ENCODE data around the gene PICALM. TPM values are rescaled to one million over a fixed set of nuclear protein-coding genes. Genes with fewer than 3 reads are reported as not detected.

PICALM gene
- polyA plus RNA-seq, 4 donors = 88.8 to 155 (median 116) TPM

DNA sequence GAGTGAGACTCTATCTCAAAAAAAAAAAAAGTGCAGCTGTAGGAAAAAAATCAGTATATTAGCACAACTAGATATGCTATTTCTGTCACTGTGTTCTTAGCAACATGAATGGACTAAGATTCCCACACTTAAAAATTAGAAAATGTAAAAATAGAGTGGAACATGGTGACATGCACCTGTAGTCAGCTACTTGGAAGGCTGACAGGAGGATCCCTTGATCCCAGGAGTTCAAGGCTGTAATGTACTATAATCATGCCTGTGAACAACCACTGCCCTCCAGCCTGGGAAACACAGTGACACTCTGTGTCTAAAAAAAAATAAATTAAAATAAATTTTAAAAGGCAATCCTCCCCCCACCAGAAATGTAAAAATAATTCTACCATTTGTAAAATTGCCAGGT lies 29.8 kb downstream of the PICALM start:
- Histone ChIP-seq H3K27me3 (ENCODE audit: control insufficient read depth in 3 of 3, insufficient read depth in 3 of 3, low read length in 3 of 3) (no peaks in the 10 kb centered on the region), H3K4me1 (ENCODE audit: control insufficient read depth in 3 of 3, insufficient read depth in 2 of 3, low read depth in 1 of 3, low read length in 2 of 3) (peaks cover 0 to 14% (median 0%) of the 10 kb centered on the region in 3 donors), H3K27ac (ENCODE audit: low read depth in 1 of 3, low read length in 2 of 3) (no peak overlapping the region), H3K36me3 (ENCODE audit: control insufficient read depth in 3 of 3, insufficient read depth in 2 of 3, low read depth in 1 of 3, low read length in 3 of 3) (peaks cover 0 to 7% (median 0%) of the 10 kb centered on the region in 3 donors), H3K4me3 (ENCODE audit: low read depth in 1 of 3, low read length in 3 of 3) (no peak overlapping the region), H3K9me3 (ENCODE audit: control insufficient read depth in 2 of 2, insufficient read depth in 1 of 2, low read depth in 1 of 2, low read length in 1 of 2) (no peaks in the 10 kb centered on the region)
- no peak for FAIRE-seq
- DNase-seq = no peak

DNA sequence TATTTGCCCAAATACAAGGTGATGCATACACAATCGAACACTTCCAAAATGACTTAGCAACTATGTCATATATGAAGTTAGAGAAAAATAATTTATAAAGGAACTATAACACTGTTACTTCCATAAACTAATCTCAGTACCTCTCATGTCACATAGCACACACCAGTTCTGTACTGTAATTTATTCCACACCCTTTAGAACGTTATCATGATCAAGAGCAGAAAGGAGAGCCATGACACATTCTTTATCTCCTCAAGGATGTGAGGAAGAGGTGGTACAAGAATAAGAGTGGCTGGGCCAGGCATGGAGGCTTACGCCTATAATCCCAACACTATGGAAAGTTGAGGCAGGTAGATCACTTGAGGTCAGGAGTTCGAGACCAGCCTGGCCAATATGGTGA lies 31.1 kb downstream of the PICALM start:
- DNase-seq (peak in 1 of 2 donors; percentile 16), FAIRE-seq (no peak)
- H3K36me3 ChIP-seq (ENCODE audit: control insufficient read depth in 3 of 3, insufficient read depth in 2 of 3, low read depth in 1 of 3, low read length in 3 of 3) = peaks cover 0 to 7% (median 0%) of the 10 kb centered on the region in 3 donors
- peaks cover 0 to 5% (median 0%) of the 10 kb centered on the region in 3 donors for H3K4me1 ChIP-seq (ENCODE audit: control insufficient read depth in 3 of 3, insufficient read depth in 2 of 3, low read depth in 1 of 3, low read length in 2 of 3)
- no peaks in the 10 kb centered on the region for H3K9me3 ChIP-seq (ENCODE audit: control insufficient read depth in 2 of 2, insufficient read depth in 1 of 2, low read depth in 1 of 2, low read length in 1 of 2)
- 79 to 90% (median 83%) methylated on average over 4 of the region's 4 CpGs for WGBS, 3 donors
- no peaks in the 10 kb centered on the region for H3K27me3 ChIP-seq (ENCODE audit: control insufficient read depth in 3 of 3, insufficient read depth in 3 of 3, low read length in 3 of 3)
- no peak overlapping the region for H3K4me3 ChIP-seq (ENCODE audit: low read depth in 1 of 3, low read length in 3 of 3)
- H3K27ac ChIP-seq (ENCODE audit: low read depth in 1 of 3, low read length in 2 of 3) = no peak overlapping the region

GRCh38 chr11:86035920-86036319 lies 33.0 kb downstream of the PICALM start:
- Histone ChIP-seq H3K4me3 (ENCODE audit: low read depth in 1 of 3, low read length in 3 of 3) (no peak overlapping the region), H3K27me3 (ENCODE audit: control insufficient read depth in 3 of 3, insufficient read depth in 3 of 3, low read length in 3 of 3) (no peaks in the 10 kb centered on the region), H3K4me1 (ENCODE audit: control insufficient read depth in 3 of 3, insufficient read depth in 2 of 3, low read depth in 1 of 3, low read length in 2 of 3) (peaks cover 0 to 5% (median 0%) of the 10 kb centered on the region in 3 donors), H3K27ac (ENCODE audit: low read depth in 1 of 3, low read length in 2 of 3) (no peak overlapping the region), H3K36me3 (ENCODE audit: control insufficient read depth in 3 of 3, insufficient read depth in 2 of 3, low read depth in 1 of 3, low read length in 3 of 3) (peaks cover 0 to 8% (median under 1%) of the 10 kb centered on the region in 3 donors), H3K9me3 (ENCODE audit: control insufficient read depth in 2 of 2, insufficient read depth in 1 of 2, low read depth in 1 of 2, low read length in 1 of 2) (no peaks in the 10 kb centered on the region)
- 89 to 97% (median 90%) methylated on average over 2 of the region's 2 CpGs for WGBS, 3 donors
- DNase-seq = no peak
- no peak for FAIRE-seq

GRCh38 chr11:86035164-86035563 lies 33.7 kb downstream of the PICALM start:
- FAIRE-seq (no peak), DNase-seq (no peak)
- WGBS, 3 donors = 51 to 59% (median 52%) methylated on average over 1 of the region's 1 CpG
- Histone ChIP-seq H3K27me3 (ENCODE audit: control insufficient read depth in 3 of 3, insufficient read depth in 3 of 3, low read length in 3 of 3) (no peaks in the 10 kb centered on the region), H3K36me3 (ENCODE audit: control insufficient read depth in 3 of 3, insufficient read depth in 2 of 3, low read depth in 1 of 3, low read length in 3 of 3) (peaks cover 0 to 11% (median 4%) of the 10 kb centered on the region in 3 donors), H3K27ac (ENCODE audit: low read depth in 1 of 3, low read length in 2 of 3) (no peak overlapping the region), H3K4me1 (ENCODE audit: control insufficient read depth in 3 of 3, insufficient read depth in 2 of 3, low read depth in 1 of 3, low read length in 2 of 3) (peaks cover 0 to 5% (median 0%) of the 10 kb centered on the region in 3 donors), H3K9me3 (ENCODE audit: control insufficient read depth in 2 of 2, insufficient read depth in 1 of 2, low read depth in 1 of 2, low read length in 1 of 2) (no peaks in the 10 kb centered on the region), H3K4me3 (ENCODE audit: low read depth in 1 of 3, low read length in 3 of 3) (no peak overlapping the region)

- H3K9me3 ChIP-seq (ENCODE audit: control insufficient read depth in 2 of 2, insufficient read depth in 1 of 2, low read depth in 1 of 2, low read length in 1 of 2) = no peaks in the 10 kb centered on the region
- WGBS, 3 donors = 39 to 59% (median 50%) methylated on average over 2 of the region's 2 CpGs
Measured at GRCh38 chr11:86034710-86035109, 34.2 kb downstream of the PICALM start.

DNA sequence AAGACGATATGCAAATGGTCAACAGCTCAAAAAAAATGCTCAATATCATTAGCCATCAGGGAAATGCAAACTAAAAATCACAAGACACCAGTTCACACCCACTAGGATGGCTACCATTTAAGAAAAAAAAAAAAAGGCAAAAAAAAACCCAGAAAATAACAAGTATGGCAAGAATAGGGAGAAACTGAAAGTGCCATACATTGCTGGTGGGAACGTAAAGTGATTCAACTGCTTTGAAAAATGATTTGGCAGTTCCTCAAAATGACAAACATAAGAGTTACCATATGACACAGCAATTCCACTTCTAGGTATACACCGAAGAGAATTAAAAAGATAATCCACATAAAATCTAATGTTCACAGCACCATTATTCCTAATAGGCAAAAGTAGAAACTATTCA lies 47.5 kb downstream of the PICALM start:
- peaks cover 3 to 27% (median 8%) of the 10 kb centered on the region in 3 donors for H3K36me3 ChIP-seq (ENCODE audit: control insufficient read depth in 3 of 3, insufficient read depth in 2 of 3, low read depth in 1 of 3, low read length in 3 of 3)
- no peak overlapping the region for H3K4me3 ChIP-seq (ENCODE audit: low read depth in 1 of 3, low read length in 3 of 3)
- no peaks in the 10 kb centered on the region for H3K9me3 ChIP-seq (ENCODE audit: control insufficient read depth in 2 of 2, insufficient read depth in 1 of 2, low read depth in 1 of 2, low read length in 1 of 2)
- H3K27ac ChIP-seq (ENCODE audit: low read depth in 1 of 3, low read length in 2 of 3) = no peak overlapping the region
- H3K4me1 ChIP-seq (ENCODE audit: control insufficient read depth in 3 of 3, insufficient read depth in 2 of 3, low read depth in 1 of 3, low read length in 2 of 3) = no peaks in the 10 kb centered on the region
- H3K27me3 ChIP-seq (ENCODE audit: control insufficient read depth in 3 of 3, insufficient read depth in 3 of 3, low read length in 3 of 3) = no peaks in the 10 kb centered on the region
- FAIRE-seq (no peak), DNase-seq (no peak)
- WGBS, 3 donors = 75 to 91% (median 79%) methylated on average over 3 of the region's 3 CpGs

More at GRCh38 chr11:86034710-86035109, 34.2 kb downstream of the PICALM start:
- peaks cover 0 to 11% (median 4%) of the 10 kb centered on the region in 3 donors for H3K36me3 ChIP-seq (ENCODE audit: control insufficient read depth in 3 of 3, insufficient read depth in 2 of 3, low read depth in 1 of 3, low read length in 3 of 3)
- DNase-seq (no peak), FAIRE-seq (no peak)
- H3K4me3 ChIP-seq (ENCODE audit: low read depth in 1 of 3, low read length in 3 of 3) = no peak overlapping the region
- no peaks in the 10 kb centered on the region for H3K27me3 ChIP-seq (ENCODE audit: control insufficient read depth in 3 of 3, insufficient read depth in 3 of 3, low read length in 3 of 3)
- H3K4me1 ChIP-seq (ENCODE audit: control insufficient read depth in 3 of 3, insufficient read depth in 2 of 3, low read depth in 1 of 3, low read length in 2 of 3) = peaks cover 0 to 5% (median 0%) of the 10 kb centered on the region in 3 donors
- no peak overlapping the region for H3K27ac ChIP-seq (ENCODE audit: low read depth in 1 of 3, low read length in 2 of 3)

DNA sequence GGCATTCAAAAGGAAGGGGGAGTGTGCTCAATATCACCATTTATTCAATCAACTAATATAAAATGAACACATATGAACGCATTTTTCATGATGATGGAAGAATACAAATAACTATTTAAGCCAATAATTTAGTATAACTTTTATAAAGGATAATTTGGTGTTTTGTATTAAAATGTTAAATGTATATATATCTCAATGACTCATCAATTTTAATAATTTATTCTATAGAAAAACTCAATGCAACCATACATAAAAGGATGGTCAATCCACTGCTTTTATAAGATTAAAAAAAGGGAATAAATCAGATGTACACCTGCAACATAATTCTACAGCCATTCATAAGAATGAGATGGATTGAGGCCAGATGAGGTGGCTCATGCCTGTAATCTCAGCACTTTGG lies 50.6 kb downstream of the PICALM start:
- no peak for FAIRE-seq
- Histone ChIP-seq H3K9me3 (ENCODE audit: control insufficient read depth in 2 of 2, insufficient read depth in 1 of 2, low read depth in 1 of 2, low read length in 1 of 2) (no peaks in the 10 kb centered on the region), H3K27me3 (ENCODE audit: control insufficient read depth in 3 of 3, insufficient read depth in 3 of 3, low read length in 3 of 3) (no peaks in the 10 kb centered on the region), H3K4me1 (ENCODE audit: control insufficient read depth in 3 of 3, insufficient read depth in 2 of 3, low read depth in 1 of 3, low read length in 2 of 3) (no peaks in the 10 kb centered on the region), H3K4me3 (ENCODE audit: low read depth in 1 of 3, low read length in 3 of 3) (no peak overlapping the region), H3K36me3 (ENCODE audit: control insufficient read depth in 3 of 3, insufficient read depth in 2 of 3, low read depth in 1 of 3, low read length in 3 of 3) (peaks cover 0 to 15% (median 3%) of the 10 kb centered on the region in 3 donors), H3K27ac (ENCODE audit: low read depth in 1 of 3, low read length in 2 of 3) (no peak overlapping the region)
- WGBS, 3 donors = 88 to 100% (median 92%) methylated on average over 1 of the region's 1 CpG
- no peak for DNase-seq

DNA sequence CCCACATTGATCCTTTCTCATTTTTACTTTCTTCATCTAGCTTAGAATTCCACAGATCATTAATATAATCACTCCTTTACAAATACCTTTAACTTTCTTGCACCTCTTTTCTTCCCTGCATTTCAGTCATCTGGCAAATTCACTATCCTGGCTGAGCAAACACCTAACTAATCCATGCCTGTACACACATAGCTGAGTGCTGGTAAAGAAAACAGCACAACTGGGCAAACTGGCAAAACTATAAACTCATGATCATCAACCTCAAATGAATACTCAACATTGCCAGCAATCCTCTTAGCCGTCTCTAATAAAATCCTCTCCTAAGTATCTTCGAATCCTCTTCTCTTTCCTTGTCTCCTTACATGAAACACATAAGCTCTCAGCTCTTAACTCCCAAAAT lies 52.4 kb downstream of the PICALM start:
- FAIRE-seq = no peak
- peaks cover 2 to 21% (median 3%) of the 10 kb centered on the region in 3 donors for H3K36me3 ChIP-seq (ENCODE audit: control insufficient read depth in 3 of 3, insufficient read depth in 2 of 3, low read depth in 1 of 3, low read length in 3 of 3)

DNA sequence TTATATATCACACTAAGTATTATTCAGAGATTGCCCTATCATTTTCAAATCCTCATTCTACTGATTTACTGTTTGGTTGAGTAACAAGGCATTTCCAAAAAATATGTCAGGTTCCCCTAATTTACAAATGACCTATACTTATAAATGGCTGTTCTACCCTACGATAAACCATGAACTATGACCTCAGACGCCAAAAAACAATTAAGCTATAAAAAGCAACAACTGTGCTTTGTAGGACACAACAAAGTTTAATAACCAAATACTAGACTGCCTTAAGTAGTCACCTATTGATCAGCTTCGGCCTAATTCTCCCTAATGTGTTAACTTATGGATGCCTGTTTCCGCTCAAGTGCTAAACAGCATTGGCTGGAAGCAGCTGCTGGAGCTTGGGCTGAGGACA lies 53.2 kb downstream of the PICALM start:
- H3K9me3 ChIP-seq (ENCODE audit: control insufficient read depth in 2 of 2, insufficient read depth in 1 of 2, low read depth in 1 of 2, low read length in 1 of 2) = no peaks in the 10 kb centered on the region
- H3K36me3 ChIP-seq (ENCODE audit: control insufficient read depth in 3 of 3, insufficient read depth in 2 of 3, low read depth in 1 of 3, low read length in 3 of 3) = peaks cover 2 to 17% (median 3%) of the 10 kb centered on the region in 3 donors
- no peak for FAIRE-seq
- no peak overlapping the region for H3K4me3 ChIP-seq (ENCODE audit: low read depth in 1 of 3, low read length in 3 of 3)
- H3K4me1 ChIP-seq (ENCODE audit: control insufficient read depth in 3 of 3, insufficient read depth in 2 of 3, low read depth in 1 of 3, low read length in 2 of 3) = no peaks in the 10 kb centered on the region
- 61 to 76% (median 64%) methylated on average over 4 of the region's 4 CpGs for WGBS, 3 donors
- H3K27me3 ChIP-seq (ENCODE audit: control insufficient read depth in 3 of 3, insufficient read depth in 3 of 3, low read length in 3 of 3) = no peaks in the 10 kb centered on the region
- H3K27ac ChIP-seq (ENCODE audit: low read depth in 1 of 3, low read length in 2 of 3) = no peak overlapping the region
- no peak for DNase-seq

More for the DNA sequence above, 52.4 kb downstream of the PICALM start:
- Histone ChIP-seq H3K4me3 (ENCODE audit: low read depth in 1 of 3, low read length in 3 of 3) (no peak overlapping the region), H3K27me3 (ENCODE audit: control insufficient read depth in 3 of 3, insufficient read depth in 3 of 3, low read length in 3 of 3) (no peaks in the 10 kb centered on the region), H3K4me1 (ENCODE audit: control insufficient read depth in 3 of 3, insufficient read depth in 2 of 3, low read depth in 1 of 3, low read length in 2 of 3) (no peaks in the 10 kb centered on the region), H3K27ac (ENCODE audit: low read depth in 1 of 3, low read length in 2 of 3) (no peak overlapping the region), H3K9me3 (ENCODE audit: control insufficient read depth in 2 of 2, insufficient read depth in 1 of 2, low read depth in 1 of 2, low read length in 1 of 2) (no peaks in the 10 kb centered on the region)
- DNase-seq = no peak
- WGBS, 3 donors = 92 to 97% (median 93%) methylated on average over 2 of the region's 2 CpGs
